Kidney tubule cell (primary cell): ENCODE measurements around the gene SLC12A6.

ENCODE experiments used
- DNase-seq: peaks from one replicate; pipeline ENCODE4 v3.0.0-alpha.2; 2018; ENCODE audit warnings: low spot score

SLC12A6 gene

GRCh38 chr15:34330279-34330678 is 7.3 kb downstream of the SLC12A6 start:
- no peak for DNase-seq

- DNase-seq, result no peak
Measured at GRCh38 chr15:34329006-34329405, 8.6 kb downstream of the SLC12A6 start.

GRCh38 chr15:34327906-34328305 is 9.7 kb downstream of the SLC12A6 start:
- DNase-seq, result no peak

GRCh38 chr15:34325368-34325767 is 12.2 kb downstream of the SLC12A6 start:
- no peak for DNase-seq

- no peak for DNase-seq
Measured at GRCh38 chr15:34324933-34325332, 12.6 kb downstream of the SLC12A6 start.

- no peak for DNase-seq
Measured at GRCh38 chr15:34323217-34323616, 14.4 kb downstream of the SLC12A6 start.

- DNase-seq, result peak; percentile 84
Measured at GRCh38 chr15:34318277-34319079, 19.1 kb downstream of the SLC12A6 start.

- no peak for DNase-seq
Measured at GRCh38 chr15:34314491-34315490, 22.8 kb downstream of the SLC12A6 start.

- DNase-seq, result no peak
Measured at GRCh38 chr15:34311563-34311962, 26.0 kb downstream of the SLC12A6 start.

GRCh38 chr15:34304613-34305012 is 33.0 kb downstream of the SLC12A6 start:
- no peak for DNase-seq

- peak; percentile 36 for DNase-seq
Measured at GRCh38 chr15:34301058-34301457, 36.5 kb downstream of the SLC12A6 start.

- no peak for DNase-seq
Measured at GRCh38 chr15:34297059-34297458, 40.5 kb downstream of the SLC12A6 start.

- no peak for DNase-seq
Measured at GRCh38 chr15:34292621-34293020, 45.0 kb downstream of the SLC12A6 start.

GRCh38 chr15:34284937-34285336 is 52.6 kb downstream of the SLC12A6 start:
- no peak for DNase-seq

- no peak for DNase-seq
Measured at GRCh38 chr15:34282384-34282783, 55.2 kb downstream of the SLC12A6 start.

- DNase-seq, result no peak
Measured at GRCh38 chr15:34280193-34280592, 57.4 kb downstream of the SLC12A6 start.

- no peak for DNase-seq
Measured at GRCh38 chr15:34279368-34279767, 58.2 kb downstream of the SLC12A6 start.

GRCh38 chr15:34275721-34276120 is 61.9 kb downstream of the SLC12A6 start:
- DNase-seq, result no peak

- no peak for DNase-seq
Measured at GRCh38 chr15:34275154-34275553, 62.4 kb downstream of the SLC12A6 start.

- DNase-seq, result peak; percentile 17
Measured at GRCh38 chr15:34271493-34271892, 66.1 kb downstream of the SLC12A6 start.

GRCh38 chr15:34266751-34267150 is 70.8 kb downstream of the SLC12A6 start:
- DNase-seq, result no peak

- DNase-seq, result no peak
Measured at GRCh38 chr15:34264076-34264475, 73.5 kb downstream of the SLC12A6 start.

- no peak for DNase-seq
Measured at GRCh38 chr15:34262362-34262761, 75.2 kb downstream of the SLC12A6 start.
